IMR-90 (cell line): Measurements from ENCODE around the gene SARDH. TPM values are rescaled to one million over a fixed set of nuclear protein-coding genes. Genes with fewer than 3 reads are reported as not detected.

Source experiments
- ATAC-seq: fragments of 200-7000 bp; cut with Tn5 transposase; 2 replicates; pipeline ENCODE4 v1.9.1; 2020; ENCODE audit warnings: low read depth, mild to moderate bottlenecking, moderate library complexity
- BruUV-seq: library from RNA; stranded (reverse); fragments of 400-500 nt; replicated peaks from 2 replicates; lab custom pipeline; 2021; lab: Mats Ljungman, UMichigan
- CTCF ChIA-PET: fragments of 300-600 bp; formaldehyde crosslinking; extraction: SDS; loops from one replicate; lab custom pipeline; 2021; ENCODE audit warnings: antibody characterized with exemption; lab: Yijun Ruan, JAX
- POLR2A ChIA-PET: fragments of 300-600 bp; sonication (Branson Sonifier 250); formaldehyde crosslinking; loops from one replicate; lab custom pipeline; 2022; ENCODE audit warnings: antibody characterized with exemption; ENCODE audit not compliant: unreplicated experiment; lab: Charles Lee
- DNase-seq: peaks from one replicate; pipeline ENCODE4 v3.0.0; 2013
- H2AFZ ChIP-seq: replicated peaks from 2 replicates; pipeline ENCODE3; 2013; ENCODE audit warnings: low read length, mild to moderate bottlenecking; ENCODE audit not compliant: poor library complexity
- H2AK5ac ChIP-seq: 2 replicates; pipeline ENCODE4 v1.6.1; 2013; ENCODE audit warnings: low read depth, low read length, inconsistent platforms
- H2AK9ac ChIP-seq: replicated peaks from 2 replicates; pipeline ENCODE3; 2013; ENCODE audit warnings: mild to moderate bottlenecking, low read depth, low read length, moderate library complexity; ENCODE audit not compliant: poor library complexity
- H2BK120ac ChIP-seq: 2 replicates; pipeline ENCODE4 v1.6.1; 2013; ENCODE audit warnings: low read depth, low read length, inconsistent platforms
- H2BK15ac ChIP-seq: 3 replicates; pipeline ENCODE4 v1.6.1; 2013; ENCODE audit warnings: low read depth, low read length, inconsistent platforms
- H2BK20ac ChIP-seq: 2 replicates; pipeline ENCODE4 v1.6.1; 2013; ENCODE audit warnings: low read depth, mild to moderate bottlenecking, inconsistent platforms, low read length, moderate library complexity
- H2BK5ac ChIP-seq: 2 replicates; pipeline ENCODE4 v1.6.1; 2013; ENCODE audit warnings: mild to moderate bottlenecking, low read depth, low read length, inconsistent platforms; ENCODE audit not compliant: poor library complexity, severe bottlenecking
- H3K14ac ChIP-seq: replicated peaks from 2 replicates; pipeline ENCODE4 v1.6.1; 2013; ENCODE audit warnings: low read depth, low read length, inconsistent platforms
- H3K18ac ChIP-seq: 2 replicates; pipeline ENCODE4 v1.6.1; 2013; ENCODE audit warnings: low read depth, low read length, control low read depth
- H3K23ac ChIP-seq: 2 replicates; pipeline ENCODE4 v1.6.1; 2013; ENCODE audit warnings: low read depth, low read length, inconsistent platforms
- H3K27ac ChIP-seq: 2 replicates; pipeline ENCODE4 v1.5.1; 2013; ENCODE audit warnings: mild to moderate bottlenecking, control low read depth, low read length; ENCODE audit not compliant: insufficient read depth
- H3K27me3 ChIP-seq: 2 replicates; pipeline ENCODE4 v1.6.1; 2013; ENCODE audit warnings: low read length; ENCODE audit not compliant: control insufficient read depth, insufficient read depth
- H3K36me3 ChIP-seq: 2 replicates; pipeline ENCODE4 v1.6.1; 2013; ENCODE audit warnings: low read length, mixed read lengths; ENCODE audit not compliant: control insufficient read depth, insufficient read depth
- H3K4ac ChIP-seq: 2 replicates; pipeline ENCODE4 v1.6.1; 2013; ENCODE audit warnings: low read depth, low read length, inconsistent platforms
- H3K4me1 ChIP-seq: 2 replicates; pipeline ENCODE4 v1.6.1; 2013; ENCODE audit warnings: low read length, mixed read lengths; ENCODE audit not compliant: control insufficient read depth, insufficient read depth
- H3K4me2 ChIP-seq: 2 replicates; pipeline ENCODE4 v1.6.1; 2013; ENCODE audit warnings: low read depth, mild to moderate bottlenecking, control low read depth, low read length, moderate library complexity
- H3K4me3 ChIP-seq: 2 replicates; pipeline ENCODE4 v1.5.1; 2013; ENCODE audit warnings: low read depth, mild to moderate bottlenecking, control low read depth, low read length, moderate library complexity; ENCODE audit not compliant: insufficient read depth
- H3K56ac ChIP-seq: 2 replicates; pipeline ENCODE4 v1.6.1; 2013; ENCODE audit warnings: low read length, inconsistent platforms; ENCODE audit not compliant: insufficient read depth; ENCODE audit errors: extremely low read depth
- H3K79me1 ChIP-seq, 2 experiments: 2 replicates each; pipeline ENCODE4 v1.6.1; 2013; ENCODE audit warnings: low read length in 2 of 2, inconsistent platforms in 1 of 2, low read depth in 1 of 2
- H3K9ac ChIP-seq: 2 replicates; pipeline ENCODE4 v1.6.1; 2013; ENCODE audit warnings: low read depth, low read length, control low read depth
- H3K9me1 ChIP-seq: 2 replicates; pipeline ENCODE4 v1.6.1; 2013; ENCODE audit warnings: low read length, inconsistent platforms; ENCODE audit not compliant: insufficient read depth
- H3K9me3 ChIP-seq: 2 replicates; pipeline ENCODE4 v1.6.1; 2013; ENCODE audit warnings: low read length; ENCODE audit not compliant: control insufficient read depth, insufficient read depth
- H4K20me1 ChIP-seq: 2 replicates; pipeline ENCODE4 v1.6.1; 2013; ENCODE audit warnings: low read length, inconsistent platforms; ENCODE audit not compliant: insufficient read depth
- H4K5ac ChIP-seq: 2 replicates; pipeline ENCODE4 v1.6.1; 2013; ENCODE audit warnings: mild to moderate bottlenecking, low read depth, low read length, control low read depth
- H4K8ac ChIP-seq, 2 experiments: 2 replicates each; pipeline ENCODE4 v1.6.1; 2013; ENCODE audit warnings: low read depth in 2 of 2, low read length in 2 of 2, control low read depth in 1 of 2, inconsistent platforms in 1 of 2
- H4K91ac ChIP-seq: 2 replicates; pipeline ENCODE4 v1.6.1; 2013; ENCODE audit warnings: low read depth, low read length, inconsistent platforms; ENCODE audit not compliant: insufficient read depth
- MXI1 ChIP-seq: IDR thresholded peaks from 2 replicates; pipeline ENCODE4 v1.6.1; 2012; ENCODE audit warnings: low read depth, mild to moderate bottlenecking, low read length, moderate library complexity, borderline replicate concordance
- RAD21 ChIP-seq: IDR thresholded peaks from 2 replicates; pipeline ENCODE4 v1.6.1; 2012; ENCODE audit warnings: low read length, improper control_type of control experiment
- RCOR1 ChIP-seq: IDR thresholded peaks from 2 replicates; pipeline ENCODE4 v1.6.1; 2012; ENCODE audit warnings: mild to moderate bottlenecking, low read length, improper control_type of control experiment; ENCODE audit not compliant: insufficient replicate concordance
- SMC3 ChIP-seq: fragments of 150-350 bp; IDR thresholded peaks from 2 replicates; pipeline ENCODE4 v1.6.1; 2016; ENCODE audit warnings: low read depth, mild to moderate bottlenecking, antibody characterized with exemption, low read length, moderate library complexity
- WGBS, 2 experiments: methylation state at CpG; one replicate each; pipeline versions ENCODE4 v1.1.5 to v1.1.7; 2013; ENCODE audit warnings: missing lambda C conversion rate in 2 of 2; ENCODE audit not compliant: insufficient read length in 1 of 2; ENCODE audit errors: extremely low coverage in 2 of 2; 5-methylcytosine and 5-hydroxymethylcytosine counted together
- dilution Hi-C: fragments of 300-500 bp; cut with HindIII; formaldehyde crosslinking; loops from one replicate; pipeline ENCODE4 v1.14.3; 2018; ENCODE audit warnings: low sequenced_read_pairs; ENCODE audit not compliant: unreplicated experiment
- in situ Hi-C: fragments of 300-500 bp; cut with MboI; formaldehyde crosslinking; loops from 3 replicates; pipeline ENCODE4 v1.14.3; 2019; ENCODE audit warnings: low sequenced_read_pairs, inconsistent platforms, mixed read lengths
- intact Hi-C: fragments of 100-400 bp; cut with micrococcal nuclease; formaldehyde crosslinking; loops from 2 replicates; pipeline ENCODE4 v1.10.0; 2022
- polyA plus RNA-seq, 3 experiments: library from polyadenylated mRNA; depleted of rRNA; stranded (reverse); fragments of >200 nt; gene quantifications; 2 replicates each; pipeline ENCODE4 v1.2.3, GENCODE V29; 2012; ENCODE audit warnings: low replicate concordance in 1 of 3
- total RNA-seq: library from RNA; depleted of rRNA; stranded (reverse); fragments of >200 nt; gene quantifications from 2 replicates; pipeline ENCODE4 v1.2.3, GENCODE V29; 2012

The SARDH gene
- total and polyA plus RNA-seq, 2 of the 4 experiments (the other 2 are of a cell fraction): 5.0 to 7.5 TPM

GRCh38 chr9:133771486-133772482 is 33.6 kb upstream of the SARDH start:
- no peak overlapping the region for H3K14ac ChIP-seq
- H4K20me1 ChIP-seq: peaks cover 8% of the 10 kb centered on the region; the same call in 1 of the 2 replicates
- no peak overlapping the region for H3K56ac ChIP-seq
- no peak overlapping the region for H3K4me2 ChIP-seq
- ChIA-PET CTCF (no interaction called here), POLR2A (no interaction called here)
- in situ Hi-C loops (no loop called here), intact Hi-C loops (no loop called here), dilution Hi-C loops (no loop called here)
- H3K27me3 ChIP-seq: no peaks in the 10 kb centered on the region
- H4K91ac ChIP-seq: no peak overlapping the region
- no peak overlapping the region for H2BK120ac ChIP-seq
- no peaks in the 10 kb centered on the region; the same call in 1 of the 2 replicates for H3K9me1 ChIP-seq
- no peak overlapping the region for H3K27ac ChIP-seq
- ATAC-seq (no peak), DNase-seq (no peak)
- peaks cover 4% of the 10 kb centered on the region; the same call in 1 of the 2 replicates for H3K4me1 ChIP-seq
- H2AK5ac ChIP-seq: no peak overlapping the region
- H2AK9ac ChIP-seq: peak overlapping the region; percentile 37
- TF ChIP-seq RAD21: no peak
- TF ChIP-seq RCOR1: no peak
- no peak for TF ChIP-seq MXI1
- TF ChIP-seq SMC3: no peak
- no peak overlapping the region for H3K23ac ChIP-seq
- no peak overlapping the region for H4K8ac ChIP-seq
- no peak overlapping the region for H4K5ac ChIP-seq
- BruUV-seq: no TSS peak
- no peak overlapping the region for H2BK20ac ChIP-seq
- peaks cover 11% of the 10 kb centered on the region; the same call in 1 of the 2 replicates for H3K9me3 ChIP-seq
- H3K36me3 ChIP-seq: peaks cover 59% of the 10 kb centered on the region
- H3K4me3 ChIP-seq: no peak overlapping the region
- H3K18ac ChIP-seq: no peak overlapping the region
- 91% methylated on average over 17 of the region's 26 CpGs; no CpG with 5 or more reads in 1 of the 2 experiments for WGBS, 2 experiments
- H3K4ac ChIP-seq: no peak overlapping the region
- H2AFZ ChIP-seq: no peak overlapping the region
- no peak overlapping the region for H2BK5ac ChIP-seq
- H2BK15ac ChIP-seq: no peak overlapping the region
- no peak overlapping the region for H3K9ac ChIP-seq
- H3K79me1 ChIP-seq: no peaks in the 10 kb centered on the region; a peak in 1 of 4 replicates
